Activated T-cell treated with anti-CD3 and anti-CD28 coated beads for 1 hour (primary cell): ENCODE data around the gene RBM4B.

Experiments
- DNase-seq: peaks from one replicate; pipeline ENCODE4 v3.0.0-alpha.2; 2020; ENCODE audit warnings: low read depth

The RBM4B gene

GRCh38 chr11:66706989-66707388 lies 29.3 kb upstream of the RBM4B start:
- DNase-seq: no peak

DNA sequence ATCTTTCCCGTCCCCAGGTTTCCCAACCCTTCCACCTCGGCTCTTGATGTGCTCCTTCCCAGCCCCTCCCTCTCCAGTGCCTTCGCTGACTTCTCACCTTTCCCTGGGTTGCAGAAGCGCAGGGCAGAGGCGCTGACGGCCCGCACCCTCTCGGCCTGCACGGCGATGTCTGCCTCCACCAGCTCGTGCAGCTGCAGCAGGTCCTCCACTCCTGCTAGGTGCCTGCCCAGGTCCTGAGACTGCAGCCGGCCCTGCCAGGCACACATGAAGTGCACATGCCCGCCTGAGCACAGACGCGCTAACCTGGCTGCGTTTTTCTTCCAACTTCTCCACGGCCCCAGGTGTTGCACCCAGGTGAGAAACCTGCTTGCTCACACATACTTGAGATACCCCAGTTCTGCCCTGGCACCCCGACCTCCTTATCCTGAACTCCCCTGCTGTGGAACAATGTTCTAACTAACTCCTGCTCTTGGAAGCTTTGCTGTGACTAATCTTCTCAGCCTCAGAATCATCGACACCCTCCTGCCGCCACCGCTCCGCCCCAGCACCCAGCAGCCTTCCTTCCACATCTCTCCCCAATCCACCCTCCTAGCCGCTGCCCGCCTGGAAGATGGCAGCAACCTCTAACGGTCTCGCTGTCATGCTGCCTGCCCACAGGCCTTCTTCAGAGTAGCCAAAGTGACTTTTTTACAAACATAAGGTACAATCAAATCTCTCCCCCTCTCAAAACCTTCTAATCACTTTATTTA lies 28.1 kb upstream of the RBM4B start:
- DNase-seq: no peak

GRCh38 chr11:66704659-66705360 lies 27.1 kb upstream of the RBM4B start:
- DNase-seq: no peak

DNA sequence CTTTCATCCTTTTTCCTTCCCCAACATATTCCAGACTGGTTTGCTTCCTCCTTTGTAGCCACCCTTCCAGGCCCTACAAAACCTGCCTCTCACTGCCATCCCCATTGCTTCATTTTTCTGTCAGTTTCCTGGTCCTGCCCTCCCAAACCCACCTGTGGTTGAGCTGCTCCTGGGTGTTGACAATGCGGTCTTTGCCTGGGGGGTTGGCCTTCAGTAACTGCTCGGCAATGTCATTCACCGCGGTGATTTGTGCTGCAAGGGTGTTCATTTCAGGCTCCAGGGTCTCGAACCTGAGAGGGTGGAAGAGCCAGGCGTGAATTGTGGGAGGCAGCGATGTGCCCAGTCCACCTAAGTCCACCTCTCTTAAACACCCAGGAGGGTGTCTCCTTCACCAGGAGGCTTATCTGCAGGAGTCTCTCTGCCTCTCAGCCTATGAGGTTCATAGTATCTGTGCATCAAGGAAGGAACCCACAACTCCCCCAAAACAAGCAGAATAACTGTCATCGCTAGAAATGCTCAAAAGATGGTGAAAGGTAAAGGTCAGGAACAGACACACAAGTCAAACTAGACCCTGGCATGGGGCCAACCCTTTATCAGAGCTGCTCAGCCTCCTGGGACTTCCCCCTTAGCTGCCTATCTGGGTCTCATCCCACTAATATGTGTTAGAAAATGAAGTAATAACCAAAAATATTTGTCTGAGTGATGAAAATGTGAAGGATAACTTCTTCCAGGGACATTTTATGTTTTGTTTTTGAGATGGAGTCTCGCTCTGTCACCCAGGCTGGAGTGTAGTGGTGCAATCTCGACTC lies 23.9 kb upstream of the RBM4B start:
- no peak for DNase-seq

GRCh38 chr11:66700742-66701141 lies 23.1 kb upstream of the RBM4B start:
- DNase-seq: no peak

GRCh38 chr11:66700337-66700736 lies 22.6 kb upstream of the RBM4B start:
- DNase-seq: no peak

DNA sequence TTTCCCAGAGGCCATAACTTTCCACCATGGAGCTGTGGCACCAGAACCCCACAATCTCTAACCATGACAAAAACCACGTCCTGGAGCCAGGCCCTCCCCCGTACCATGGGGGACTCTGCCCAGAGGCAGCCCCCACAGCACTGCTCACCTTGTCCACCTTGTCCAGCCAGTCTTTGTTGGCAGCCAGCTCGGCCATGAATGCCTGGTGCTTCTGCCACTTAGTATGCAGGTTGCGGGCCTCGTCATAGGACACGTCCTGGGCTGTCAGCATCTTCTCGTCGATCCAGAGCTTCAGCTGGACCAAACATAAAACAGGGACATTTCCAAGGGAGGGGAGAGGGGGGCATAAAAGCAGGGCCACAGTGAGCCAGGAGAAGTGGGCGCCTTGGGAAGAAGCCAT lies 20.8 kb upstream of the RBM4B start:
- DNase-seq: no peak

- no peak for DNase-seq
Observed at GRCh38 chr11:66697988-66698387, 20.3 kb upstream of the RBM4B start.

GRCh38 chr11:66696146-66696545 lies 18.5 kb upstream of the RBM4B start:
- no peak for DNase-seq

- peak; percentile 83 for DNase-seq
Observed at GRCh38 chr11:66694732-66695207, 17.1 kb upstream of the RBM4B start.

GRCh38 chr11:66694056-66694410 lies 16.3 kb upstream of the RBM4B start:
- DNase-seq: no peak

- DNase-seq: no peak
Observed at GRCh38 chr11:66693356-66694055, 15.8 kb upstream of the RBM4B start.

- DNase-seq: no peak
Observed at GRCh38 chr11:66692871-66693331, 15.2 kb upstream of the RBM4B start.

DNA sequence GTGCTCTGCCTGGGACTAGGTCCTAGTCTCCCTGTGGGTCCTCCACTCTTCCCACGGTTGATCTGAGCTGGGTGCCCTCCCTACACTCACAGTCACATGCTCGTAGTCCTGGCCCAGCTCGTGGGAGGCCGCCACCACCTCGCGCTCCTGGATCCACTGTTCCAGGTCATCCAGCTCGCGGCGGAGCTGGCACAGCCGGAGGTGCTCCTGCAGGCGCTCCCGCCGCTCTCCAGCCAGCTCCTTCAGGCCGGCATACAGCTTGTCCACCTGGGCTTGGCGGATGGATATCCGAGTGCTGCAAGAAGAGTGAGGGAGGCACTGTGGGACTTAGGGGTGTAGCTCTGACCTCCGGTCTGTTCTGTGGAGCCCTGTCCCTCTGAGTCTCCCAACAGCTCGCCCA lies 14.8 kb upstream of the RBM4B start:
- DNase-seq: no peak

GRCh38 chr11:66691311-66691980 lies 13.8 kb upstream of the RBM4B start:
- DNase-seq: no peak

DNA sequence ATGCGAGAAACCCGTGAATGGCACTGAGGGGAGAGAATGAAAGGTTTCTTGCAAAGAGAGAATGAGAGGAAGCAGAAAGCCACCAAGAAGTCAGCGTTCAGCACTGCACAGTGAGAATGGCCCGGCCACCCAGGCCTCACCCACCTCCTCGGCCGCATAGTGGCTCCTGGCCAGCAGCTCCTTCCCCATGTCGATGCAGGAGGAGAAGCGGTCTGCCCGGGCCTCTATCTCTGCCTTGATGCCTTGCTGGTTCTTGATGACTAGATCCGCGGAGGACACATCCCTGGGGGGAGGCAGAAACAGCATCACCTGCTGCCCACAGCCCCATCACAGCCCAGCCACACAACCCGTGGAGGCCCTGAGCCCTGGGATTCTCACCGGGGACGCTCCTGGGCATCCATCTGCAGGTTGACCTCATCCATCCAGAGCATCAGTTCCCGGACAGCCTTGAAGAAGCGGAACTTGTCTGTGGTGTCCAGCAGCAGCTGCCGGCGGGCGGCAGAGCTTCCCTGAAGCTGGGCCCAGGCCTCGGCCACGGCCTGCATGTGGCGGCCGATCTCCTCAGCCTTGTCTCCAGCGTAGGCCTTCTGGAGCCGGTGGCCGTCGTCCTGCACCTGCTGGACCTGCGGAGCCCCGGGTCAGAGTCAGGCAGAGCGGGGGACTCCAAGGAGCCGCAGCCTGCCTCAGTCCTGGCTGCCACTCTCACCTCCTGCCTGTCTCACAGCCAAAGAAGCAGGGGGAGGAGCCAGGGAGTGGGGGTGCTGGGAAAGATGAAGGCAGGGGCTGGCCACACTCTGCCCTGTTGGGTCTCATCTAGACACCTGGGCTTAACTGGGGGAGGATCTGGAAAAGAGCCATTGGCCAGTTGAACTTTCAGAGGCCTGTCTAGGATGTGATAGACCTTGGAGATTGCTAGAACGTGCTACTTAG lies 12.2 kb upstream of the RBM4B start:
- no peak for DNase-seq

- no peak for DNase-seq
Observed at GRCh38 chr11:66688561-66689534, 11.2 kb upstream of the RBM4B start.

DNA sequence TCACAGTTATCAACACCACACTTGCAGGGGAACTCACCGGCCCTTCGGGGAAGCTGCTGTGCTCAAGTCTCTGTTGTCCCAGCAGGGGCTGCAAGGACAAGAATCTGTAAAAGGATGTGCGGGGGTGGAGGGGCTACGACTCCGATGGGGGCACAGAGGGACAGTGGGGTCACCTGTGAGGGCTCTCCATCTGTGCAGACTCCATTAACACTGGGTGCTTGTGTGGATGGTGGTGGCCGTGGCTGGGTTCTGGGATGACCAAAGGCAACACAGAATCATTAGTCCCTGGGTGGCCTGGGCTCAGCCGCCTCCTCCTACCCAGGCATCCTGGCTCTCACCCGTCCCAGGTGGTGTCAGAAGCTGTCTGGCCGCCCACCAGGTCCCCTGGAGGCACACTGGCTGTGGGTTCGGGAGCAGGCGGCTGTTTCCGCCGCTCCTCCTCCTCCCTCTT lies 10.2 kb upstream of the RBM4B start:
- DNase-seq: no peak
